Cardiac muscle cell (in vitro differentiated cells and primary cell): ENCODE measurements around the gene GALNT10. TPM values are rescaled to one million over a fixed set of nuclear protein-coding genes. Genes with fewer than 3 reads are reported as not detected.

ENCODE experiments used
- DNase-seq, 2 donors: peaks; one replicate each; pipeline versions ENCODE4 v3.0.0 to v3.0.0-alpha.2; 2010 to 2017; ENCODE audit warnings: low read depth in 1 of 2, low spot score in 1 of 2
- H3K27ac ChIP-seq: fragments of 200-600 bp; sonication (generic); 2 replicates; pipeline ENCODE4 v1.5.1; 2016
- H3K27me3 ChIP-seq: fragments of 200-600 bp; sonication (generic); 2 replicates; pipeline ENCODE4 v1.6.0; 2016; ENCODE audit warnings: control low read depth
- H3K36me3 ChIP-seq: fragments of 200-600 bp; sonication (generic); 2 replicates; pipeline ENCODE4 v1.5.1; 2016; ENCODE audit warnings: control low read depth
- H3K4me1 ChIP-seq: fragments of 200-600 bp; sonication (generic); 2 replicates; pipeline ENCODE4 v1.8.1; 2017; ENCODE audit warnings: low read depth, mild to moderate bottlenecking, mixed run types
- H3K4me3 ChIP-seq: fragments of 200-600 bp; sonication (generic); 2 replicates; pipeline ENCODE4 v1.5.1; 2016; ENCODE audit warnings: mild to moderate bottlenecking
- H3K9me3 ChIP-seq: fragments of 200-600 bp; sonication (generic); 2 replicates; pipeline ENCODE4 v1.5.1; 2017; ENCODE audit warnings: low read depth, mild to moderate bottlenecking, control low read depth
- polyA plus RNA-seq: library from polyadenylated mRNA; unstranded; fragments of >200 nt; fragmentation: Nextera tagmentation; extraction: Ambion mirVana; gene quantifications from 2 replicates; pipeline ENCODE4 v1.2.1, GENCODE V29; 2016
- total RNA-seq: library from RNA; depleted of rRNA; stranded (reverse); fragments of >200 nt; gene quantifications from 2 replicates; pipeline ENCODE4 v1.2.3, GENCODE V29; 2016
- TF ChIP-seq, protein P1 (sequence below): IDR thresholded peaks from 2 replicates; pipeline ENCODE4 v1.5.1; 2012; ENCODE audit warnings: low read depth, mild to moderate bottlenecking, low read length

The GALNT10 gene
- total and polyA plus RNA-seq, 2 experiments from 2014 or later, result 8.2 TPM

- H3K27ac ChIP-seq, result no peak overlapping the region
- no peaks in the 10 kb centered on the region for H3K36me3 ChIP-seq
- DNase-seq, result no peak
- H3K4me3 ChIP-seq, result no peak overlapping the region
- peaks cover 6% of the 10 kb centered on the region for H3K4me1 ChIP-seq
- no peaks in the 10 kb centered on the region for H3K9me3 ChIP-seq
- no peaks in the 10 kb centered on the region for H3K27me3 ChIP-seq
- TF ChIP-seq, protein P1, sequence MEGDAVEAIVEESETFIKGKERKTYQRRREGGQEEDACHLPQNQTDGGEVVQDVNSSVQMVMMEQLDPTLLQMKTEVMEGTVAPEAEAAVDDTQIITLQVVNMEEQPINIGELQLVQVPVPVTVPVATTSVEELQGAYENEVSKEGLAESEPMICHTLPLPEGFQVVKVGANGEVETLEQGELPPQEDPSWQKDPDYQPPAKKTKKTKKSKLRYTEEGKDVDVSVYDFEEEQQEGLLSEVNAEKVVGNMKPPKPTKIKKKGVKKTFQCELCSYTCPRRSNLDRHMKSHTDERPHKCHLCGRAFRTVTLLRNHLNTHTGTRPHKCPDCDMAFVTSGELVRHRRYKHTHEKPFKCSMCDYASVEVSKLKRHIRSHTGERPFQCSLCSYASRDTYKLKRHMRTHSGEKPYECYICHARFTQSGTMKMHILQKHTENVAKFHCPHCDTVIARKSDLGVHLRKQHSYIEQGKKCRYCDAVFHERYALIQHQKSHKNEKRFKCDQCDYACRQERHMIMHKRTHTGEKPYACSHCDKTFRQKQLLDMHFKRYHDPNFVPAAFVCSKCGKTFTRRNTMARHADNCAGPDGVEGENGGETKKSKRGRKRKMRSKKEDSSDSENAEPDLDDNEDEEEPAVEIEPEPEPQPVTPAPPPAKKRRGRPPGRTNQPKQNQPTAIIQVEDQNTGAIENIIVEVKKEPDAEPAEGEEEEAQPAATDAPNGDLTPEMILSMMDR, result no peak
These were observed 31.9 kb downstream of the GALNT10 start for GRCh38 chr5:154222414-154222813.

GRCh38 chr5:154223320-154223719, 32.8 kb downstream of the GALNT10 start:
- Histone ChIP-seq H3K27ac (no peak overlapping the region), H3K4me1 (no peaks in the 10 kb centered on the region), H3K36me3 (no peaks in the 10 kb centered on the region), H3K9me3 (no peaks in the 10 kb centered on the region), H3K4me3 (no peak overlapping the region), H3K27me3 (no peaks in the 10 kb centered on the region)
- no peak for DNase-seq
- TF ChIP-seq, protein P1, result no peak

GRCh38 chr5:154227090-154227489, 36.6 kb downstream of the GALNT10 start:
- Histone ChIP-seq H3K27ac (no peak overlapping the region), H3K4me1 (no peaks in the 10 kb centered on the region), H3K36me3 (no peaks in the 10 kb centered on the region), H3K27me3 (no peaks in the 10 kb centered on the region), H3K9me3 (no peaks in the 10 kb centered on the region), H3K4me3 (no peak overlapping the region)
- DNase-seq, result no peak
- TF ChIP-seq, protein P1, result no peak

- Histone ChIP-seq H3K9me3 (no peaks in the 10 kb centered on the region), H3K27me3 (no peaks in the 10 kb centered on the region), H3K4me3 (no peak overlapping the region), H3K4me1 (no peaks in the 10 kb centered on the region), H3K27ac (no peak overlapping the region), H3K36me3 (no peaks in the 10 kb centered on the region)
- DNase-seq, result no peak
- TF ChIP-seq, protein P1, result no peak
These were observed 38.2 kb downstream of the GALNT10 start for GRCh38 chr5:154228696-154229095.

- TF ChIP-seq, protein P1, result no peak
- no peak overlapping the region for H3K27ac ChIP-seq
- no peaks in the 10 kb centered on the region for H3K36me3 ChIP-seq
- H3K27me3 ChIP-seq, result no peaks in the 10 kb centered on the region
- H3K4me3 ChIP-seq, result no peak overlapping the region
- no peaks in the 10 kb centered on the region for H3K9me3 ChIP-seq
- DNase-seq, result no peak
- no peaks in the 10 kb centered on the region for H3K4me1 ChIP-seq
These were observed 40.0 kb downstream of the GALNT10 start for GRCh38 chr5:154230526-154230925.

DNA sequence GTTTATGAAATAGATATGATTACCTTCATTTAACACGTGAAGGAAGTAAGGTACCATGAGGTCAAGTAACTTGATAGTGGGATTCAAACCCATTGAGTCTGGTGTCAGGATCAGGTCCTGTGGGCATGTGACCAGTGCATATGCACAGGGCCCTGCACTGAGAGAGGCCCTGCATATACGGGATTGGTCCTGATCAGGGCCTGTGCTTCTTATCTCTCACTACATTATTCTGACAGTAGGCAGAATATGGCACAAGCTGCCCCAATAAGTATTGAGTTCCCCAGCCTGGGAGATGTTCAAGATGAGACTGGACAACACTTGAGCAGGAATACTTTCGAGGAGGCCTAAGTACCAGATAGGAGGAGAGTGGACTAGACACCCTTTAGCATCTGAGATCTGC, 44.0 kb downstream of the GALNT10 start:
- Histone ChIP-seq H3K4me3 (no peak overlapping the region), H3K27me3 (no peaks in the 10 kb centered on the region), H3K4me1 (no peaks in the 10 kb centered on the region), H3K9me3 (no peaks in the 10 kb centered on the region), H3K27ac (no peak overlapping the region), H3K36me3 (no peaks in the 10 kb centered on the region)
- TF ChIP-seq, protein P1, result no peak
- DNase-seq, result no peak
